Measurements from ENCODE around the gene ADK.

- TF ChIP-seq POLR2AphosphoS5 (IDR thresholded peaks at IDR 0.05; ENCODE audit: low read depth, low read length) (no peak), TAF1 (IDR thresholded peaks at IDR 0.05; ENCODE audit: borderline replicate concordance, insufficient read depth, low read length) (no peak), REST (IDR thresholded peaks at IDR 0.05; ENCODE audit: insufficient read depth in 1 of 2, low read depth in 2 of 2, low read length in 2 of 2) (no peak), SIN3A (IDR thresholded peaks at IDR 0.05; ENCODE audit: borderline replicate concordance, insufficient read depth, low read length) (no peak)
Measured at GRCh38 chr10:74486659-74487058, 335.6 kb downstream of the ADK start.
